Lung (tissue), 12 donors: ENCODE measurements around the gene DSP. TPM values are rescaled to one million over a fixed set of nuclear protein-coding genes. Genes with fewer than 3 reads are reported as not detected.
A peak's percentile ranks its signal among the peaks of the same experiment; 100 is the strongest.

Source experiments
- ATAC-seq: fragments of 200-7000 bp; cut with Tn5 transposase; one replicate; pipeline ENCODE4 v1.9.1; 2020; ENCODE audit warnings: moderate number of reproducible peaks; ENCODE audit not compliant: insufficient read depth, low FRiP score
- DNase-seq, 3 donors: peaks; one replicate each; pipeline ENCODE4 v3.0.0-alpha.2; 2013 to 2017
- H3K27ac ChIP-seq, 2 donors: one replicate each; pipeline ENCODE4 v1.5.1; 2013; ENCODE audit warnings: mild to moderate bottlenecking in 2 of 2, moderate library complexity in 2 of 2, control low read depth in 1 of 2, inconsistent platforms in 1 of 2, low read depth in 1 of 2, low read length in 1 of 2
- H3K27me3 ChIP-seq, 3 donors: one replicate each; pipeline ENCODE4 v1.5.1; 2013; ENCODE audit warnings: low read length in 2 of 3; ENCODE audit not compliant: control insufficient read depth in 3 of 3, insufficient read depth in 3 of 3
- H3K36me3 ChIP-seq, 4 donors: one replicate each; pipeline ENCODE4 v1.5.1; 2013; ENCODE audit warnings: low read length in 4 of 4, mild to moderate bottlenecking in 1 of 4, moderate library complexity in 1 of 4; ENCODE audit not compliant: control insufficient read depth in 4 of 4, insufficient read depth in 4 of 4
- H3K4me1 ChIP-seq, 5 donors: one replicate each; pipeline ENCODE4 v1.5.1; 2013; ENCODE audit warnings: low read length in 5 of 5, mild to moderate bottlenecking in 2 of 5, moderate library complexity in 1 of 5; ENCODE audit not compliant: control insufficient read depth in 5 of 5, insufficient read depth in 5 of 5
- H3K4me3 ChIP-seq: one replicate; pipeline ENCODE4 v1.5.1; 2013; ENCODE audit warnings: mild to moderate bottlenecking, control low read depth, moderate library complexity
- H3K9ac ChIP-seq, 2 donors: one replicate each; pipeline ENCODE4 v1.5.1; 2013; ENCODE audit warnings: low read length in 2 of 2, control low read depth in 1 of 2; ENCODE audit not compliant: insufficient read depth in 1 of 2
- H3K9me3 ChIP-seq, 4 donors: one replicate each; pipeline ENCODE4 v1.5.1; 2013; ENCODE audit warnings: low read length in 3 of 4, mild to moderate bottlenecking in 1 of 4, moderate library complexity in 1 of 4; ENCODE audit not compliant: control insufficient read depth in 4 of 4, insufficient read depth in 3 of 4
- CTCF ChIP-seq: IDR thresholded peaks from 2 replicates; pipeline ENCODE4 v1.5.1; 2012; ENCODE audit warnings: mild to moderate bottlenecking; ENCODE audit errors: control extremely low read depth, extremely low read depth
- WGBS, 2 donors: extraction: QIAGEN DNeasy Blood & Tissue Kit; methylation state at CpG; one replicate each; pipeline ENCODE4 v1.1.7; 2013; 5-methylcytosine and 5-hydroxymethylcytosine counted together
- polyA plus RNA-seq, 2 donors: library from polyadenylated mRNA; stranded (reverse); fragments of 200-250 nt; gene quantifications; one replicate each; pipeline ENCODE4 v1.2.1, GENCODE V29; 2013
- total RNA-seq, 2 donors: library from RNA; depleted of rRNA in 1 of 2; stranded (reverse); fragments of >200 nt in 1 of 2; gene quantifications; one replicate each; pipeline ENCODE4 v1.2.1, GENCODE V29; 2014 to 2021
- donor health status: control.
- donor health status: control.
- donor health status: Bipolar disorder and iron deficiency.
- donor health status: healthy.
- donor health status: DM: yes; HTN: yes; CAD: no.

The DSP gene
- total and polyA plus RNA-seq, 4 donors = 2.9 to 73.2 (median 19.4) TPM

GRCh38 chr6:7559196-7559595 is 17.7 kb downstream of the DSP start:
- Histone ChIP-seq H3K4me1 (peaks cover 0 to 3% (median 0%) of the 10 kb centered on the region in 5 donors), H3K4me3 (no peak overlapping the region), H3K27me3 (peaks cover 0 to 2% (median 0%) of the 10 kb centered on the region in 3 donors), H3K9ac (no peak overlapping the region), H3K36me3 (peaks cover 0 to 4% (median 0%) of the 10 kb centered on the region in 4 donors), H3K9me3 (no peaks in the 10 kb centered on the region), H3K27ac (no peak overlapping the region)
- TF ChIP-seq CTCF = no peak
- ATAC-seq (no peak), DNase-seq (no peak)
- 91 to 93% methylated on average over 6 of the region's 6 CpGs for WGBS, 2 donors

GRCh38 chr6:7559651-7560385 is 18.3 kb downstream of the DSP start:
- DNase-seq = peak in 2 of 3 donors; percentile 26 to 28
- H3K9me3 ChIP-seq = no peaks in the 10 kb centered on the region
- 70 to 71% methylated on average over 2 of the region's 2 CpGs for WGBS, 2 donors
- peaks cover 0 to 4% (median 0%) of the 10 kb centered on the region in 4 donors for H3K36me3 ChIP-seq
- ATAC-seq = no peak
- H3K9ac ChIP-seq = no peak overlapping the region
- peak overlapping the region in 1 of 2 donors; percentile 25 for H3K27ac ChIP-seq
- H3K4me3 ChIP-seq = no peak overlapping the region
- H3K27me3 ChIP-seq = peaks cover 0 to 2% (median 0%) of the 10 kb centered on the region in 3 donors
- H3K4me1 ChIP-seq = peaks cover 0 to 3% (median 0%) of the 10 kb centered on the region in 5 donors
- no peak for TF ChIP-seq CTCF

GRCh38 chr6:7561153-7561964 is 19.9 kb downstream of the DSP start:
- Histone ChIP-seq H3K9me3 (no peaks in the 10 kb centered on the region), H3K36me3 (peaks cover 0 to 4% (median 0%) of the 10 kb centered on the region in 4 donors), H3K27ac (peak overlapping the region in 1 of 2 donors; percentile 51), H3K4me3 (no peak overlapping the region), H3K4me1 (peaks cover 0 to 3% (median 0%) of the 10 kb centered on the region in 5 donors), H3K27me3 (no peaks in the 10 kb centered on the region), H3K9ac (no peak overlapping the region)
- DNase-seq (peak in 1 of 3 donors; percentile 6), ATAC-seq (no peak)
- 85 to 90% methylated on average over 19 of the region's 19 CpGs for WGBS, 2 donors
- no peak for TF ChIP-seq CTCF
